ENCODE measurements around the gene GSDMA.

GSDMA gene

DNA sequence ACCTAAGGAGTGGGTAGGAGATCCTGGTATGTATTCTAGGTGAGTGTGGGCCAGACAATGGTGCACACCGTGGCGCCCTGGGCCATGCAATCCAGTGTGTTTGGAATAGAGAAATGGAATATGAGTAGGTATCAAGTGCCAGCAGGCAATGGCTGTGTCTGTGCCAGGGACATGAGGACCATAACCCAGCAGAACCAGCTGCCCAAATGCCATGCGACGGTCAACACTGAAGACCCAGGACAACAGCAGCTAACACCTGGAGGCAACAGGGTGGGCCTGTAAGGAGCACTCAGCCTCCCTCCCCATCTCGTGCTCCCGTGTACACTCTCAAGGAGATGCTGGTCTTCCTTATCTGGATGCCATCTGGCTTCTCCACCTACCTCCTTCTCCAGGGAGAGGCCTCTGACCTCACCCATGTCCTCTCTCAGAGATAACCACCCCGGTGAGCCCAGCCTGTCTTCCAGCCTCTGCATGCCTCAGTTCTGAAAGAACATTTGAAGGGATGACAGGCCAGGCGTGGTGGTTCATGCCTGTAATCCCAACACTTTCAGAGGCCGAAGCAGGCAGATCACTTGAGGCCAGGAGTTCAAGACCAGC, 43.6 kb upstream of the GSDMA start:
- peaks cover 51 to 65% of the 10 kb centered on the region in 2 experiments for H3K36me3 ChIP-seq (ENCODE audit: control insufficient read depth in 1 of 2, insufficient read depth in 2 of 2, low read depth in 1 of 2, low read length in 2 of 2)
- no peak overlapping the region for H2BK12ac ChIP-seq (ENCODE audit: low read length in 2 of 2)
- H3K4me1 ChIP-seq (ENCODE audit: control insufficient read depth, insufficient read depth, low read depth, low read length) = peaks cover 5% of the 10 kb centered on the region
- no peak overlapping the region for H3K18ac ChIP-seq (ENCODE audit: low read depth in 1 of 2, low read length in 2 of 2)
- 97% methylated on average over 9 of the region's 9 CpGs for WGBS
- H2AFZ ChIP-seq (ENCODE audit: low read depth, low read length) = no peak overlapping the region
- no peak overlapping the region for H4K91ac ChIP-seq (ENCODE audit: low read length)
- H3K4me3 ChIP-seq (ENCODE audit: insufficient read depth in 1 of 2, low read depth in 1 of 2, low read length in 2 of 2) = no peak overlapping the region
- H2BK5ac ChIP-seq (ENCODE audit: low read depth, low read length, poor library complexity, severe bottlenecking) = no peak overlapping the region
- no peak overlapping the region for H3K27ac ChIP-seq (ENCODE audit: low read length, poor library complexity, severe bottlenecking)
- H3K14ac ChIP-seq (ENCODE audit: low read length in 2 of 2) = no peak overlapping the region
- no peak overlapping the region for H3K4me2 ChIP-seq (ENCODE audit: low read length, poor library complexity, severe bottlenecking)
- H3K27me3 ChIP-seq (ENCODE audit: control insufficient read depth in 1 of 2, insufficient read depth in 1 of 2, low read length in 2 of 2) = no peaks in the 10 kb centered on the region
- no peaks in the 10 kb centered on the region for H3K9me3 ChIP-seq (ENCODE audit: control insufficient read depth, low read length)
- no peak overlapping the region for H2BK15ac ChIP-seq (ENCODE audit: low read depth, poor library complexity, severe bottlenecking)
- DNase-seq = no peak
- no peak overlapping the region for H3K9ac ChIP-seq (ENCODE audit: low read length)
- no peak overlapping the region for H3K4ac ChIP-seq (ENCODE audit: low read depth in 1 of 2, low read length in 2 of 2)
- no peak overlapping the region for H4K8ac ChIP-seq (ENCODE audit: low read length)
- H3K23ac ChIP-seq (ENCODE audit: low read length in 2 of 2) = no peak overlapping the region
- H2BK120ac ChIP-seq (ENCODE audit: low read depth, low read length) = no peak overlapping the region
- peaks cover 33% of the 10 kb centered on the region for H3K79me1 ChIP-seq (replicated peaks; ENCODE audit: low read length, poor library complexity, severe bottlenecking)
- no peak overlapping the region for H2AK5ac ChIP-seq (ENCODE audit: low read length, severe bottlenecking)

DNA sequence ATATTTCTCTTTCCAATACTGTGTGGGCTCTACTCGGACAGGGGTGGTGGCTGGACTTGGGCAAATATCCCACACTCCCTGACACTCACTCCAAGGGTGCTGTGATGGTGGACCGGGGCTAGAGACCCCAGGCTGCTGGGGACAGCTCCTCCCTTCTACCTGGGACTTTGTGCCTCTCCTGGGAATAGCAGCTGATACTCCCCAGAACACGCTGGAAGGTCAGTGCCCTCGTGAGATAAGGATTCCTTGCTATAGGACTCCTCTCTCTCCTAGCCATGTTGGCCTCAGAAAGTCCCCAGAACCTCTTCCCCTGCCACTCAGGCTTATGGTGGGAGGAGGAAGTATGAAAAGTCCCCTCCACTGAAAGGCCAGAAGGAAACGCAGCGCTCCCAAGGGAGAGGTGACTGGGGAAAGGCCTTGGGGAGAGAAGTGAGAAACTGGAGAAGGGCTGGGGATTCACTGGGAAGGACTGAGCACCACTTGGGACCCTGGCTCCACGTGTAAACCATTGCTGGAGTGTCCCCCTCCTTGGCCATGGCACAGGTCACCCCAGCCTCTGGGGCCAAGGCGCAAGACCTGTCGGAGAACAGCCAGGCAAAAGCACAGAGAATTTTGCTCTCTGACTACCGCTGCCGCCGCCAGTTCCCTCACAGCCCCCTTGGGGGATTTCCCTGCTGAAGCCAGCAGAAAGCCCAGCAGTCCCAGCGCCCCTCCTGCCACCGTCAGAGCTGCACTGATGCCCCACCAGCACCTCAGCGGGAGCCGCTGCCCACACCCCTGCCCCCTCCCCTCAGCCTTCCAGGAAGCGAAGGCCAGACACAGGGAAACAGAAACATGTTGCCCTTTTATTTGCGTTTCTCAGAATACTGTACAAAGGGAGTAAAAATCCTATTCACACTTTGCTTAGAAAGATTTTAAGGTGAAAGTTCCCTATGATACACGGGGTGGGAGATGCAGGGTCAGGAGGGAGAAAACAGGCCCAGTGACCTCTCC, 42.3 kb upstream of the GSDMA start:
- H2BK120ac ChIP-seq (ENCODE audit: low read depth, low read length) = no peak overlapping the region
- H3K79me1 ChIP-seq (replicated peaks; ENCODE audit: low read length, poor library complexity, severe bottlenecking) = peaks cover 44% of the 10 kb centered on the region
- 90% methylated on average over 17 of the region's 19 CpGs for WGBS
- no peak overlapping the region for H2BK12ac ChIP-seq (ENCODE audit: low read length in 2 of 2)
- H2AFZ ChIP-seq (ENCODE audit: low read depth, low read length) = no peak overlapping the region
- H3K18ac ChIP-seq (ENCODE audit: low read depth in 1 of 2, low read length in 2 of 2) = no peak overlapping the region
- H4K8ac ChIP-seq (ENCODE audit: low read length) = no peak overlapping the region
- H3K9me3 ChIP-seq (ENCODE audit: control insufficient read depth, low read length) = no peaks in the 10 kb centered on the region
- H3K36me3 ChIP-seq (ENCODE audit: control insufficient read depth in 1 of 2, insufficient read depth in 2 of 2, low read depth in 1 of 2, low read length in 2 of 2) = peaks cover 51 to 64% of the 10 kb centered on the region in 2 experiments
- H3K14ac ChIP-seq (ENCODE audit: low read length in 2 of 2) = no peak overlapping the region
- no peak overlapping the region for H4K91ac ChIP-seq (ENCODE audit: low read length)
- H3K9ac ChIP-seq (ENCODE audit: low read length) = no peak overlapping the region
- no peak overlapping the region for H3K4me3 ChIP-seq (ENCODE audit: insufficient read depth in 1 of 2, low read depth in 1 of 2, low read length in 2 of 2)
- no peak overlapping the region for H2BK5ac ChIP-seq (ENCODE audit: low read depth, low read length, poor library complexity, severe bottlenecking)
- no peak overlapping the region for H2AK5ac ChIP-seq (ENCODE audit: low read length, severe bottlenecking)
- H3K23ac ChIP-seq (ENCODE audit: low read length in 2 of 2) = no peak overlapping the region
- no peak overlapping the region for H2BK15ac ChIP-seq (ENCODE audit: low read depth, poor library complexity, severe bottlenecking)
- H3K27ac ChIP-seq (ENCODE audit: low read length, poor library complexity, severe bottlenecking) = no peak overlapping the region
- peaks cover 15% of the 10 kb centered on the region for H3K4me1 ChIP-seq (ENCODE audit: control insufficient read depth, insufficient read depth, low read depth, low read length)
- no peak overlapping the region for H3K4ac ChIP-seq (ENCODE audit: low read depth in 1 of 2, low read length in 2 of 2)
- no peak overlapping the region for H3K4me2 ChIP-seq (ENCODE audit: low read length, poor library complexity, severe bottlenecking)
- H3K27me3 ChIP-seq (ENCODE audit: control insufficient read depth in 1 of 2, insufficient read depth in 1 of 2, low read length in 2 of 2) = no peaks in the 10 kb centered on the region
- no peak for DNase-seq

DNA sequence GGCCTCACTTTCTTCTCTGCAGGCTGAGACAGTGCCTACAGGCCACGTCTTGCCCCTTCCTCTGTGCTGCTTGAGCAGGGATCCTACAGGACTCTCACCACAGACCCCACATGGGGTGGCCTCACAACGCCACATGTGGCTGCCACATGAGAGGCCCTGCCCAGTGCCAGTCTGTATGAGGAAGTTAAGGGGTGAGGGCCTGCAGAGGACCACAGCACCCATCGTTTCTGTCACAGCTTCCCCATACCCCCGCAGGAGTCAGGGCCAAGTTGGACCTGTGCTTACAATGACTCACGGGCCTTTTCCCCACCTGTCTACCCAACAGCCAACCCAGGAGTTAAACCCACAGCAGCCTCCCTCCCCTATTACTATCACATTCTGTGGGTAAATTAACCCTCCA, 41.5 kb upstream of the GSDMA start:
- Histone ChIP-seq H3K4me2 (ENCODE audit: low read length, poor library complexity, severe bottlenecking) (no peak overlapping the region), H2BK15ac (ENCODE audit: low read depth, poor library complexity, severe bottlenecking) (no peak overlapping the region), H3K9me3 (ENCODE audit: control insufficient read depth, low read length) (no peaks in the 10 kb centered on the region)

DNA sequence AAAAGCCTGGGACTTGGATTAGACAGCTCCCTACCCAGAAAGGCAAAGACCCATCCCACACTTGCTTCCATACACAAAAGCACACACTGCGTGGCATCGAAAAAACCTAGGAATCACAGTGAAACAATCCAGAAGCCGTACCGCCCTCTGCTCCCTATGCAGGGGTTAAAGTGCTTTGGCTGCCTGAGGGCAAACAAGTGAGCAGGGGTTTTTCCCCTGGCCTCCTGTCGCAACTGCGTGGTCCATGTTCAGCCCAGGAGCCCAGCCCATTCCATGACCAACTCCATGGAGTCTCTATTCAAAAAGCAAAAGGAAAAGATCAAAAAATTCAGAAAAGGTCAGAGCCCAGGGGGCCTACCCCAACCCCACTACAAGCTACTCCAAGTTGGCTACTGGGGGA, 40.8 kb upstream of the GSDMA start:
- H3K27ac ChIP-seq (ENCODE audit: low read length, poor library complexity, severe bottlenecking) = no peak overlapping the region
- H2AK5ac ChIP-seq (ENCODE audit: low read length, severe bottlenecking) = no peak overlapping the region
- no peak overlapping the region for H2BK15ac ChIP-seq (ENCODE audit: low read depth, poor library complexity, severe bottlenecking)
- H3K4me2 ChIP-seq (ENCODE audit: low read length, poor library complexity, severe bottlenecking) = no peak overlapping the region
- H2BK5ac ChIP-seq (ENCODE audit: low read depth, low read length, poor library complexity, severe bottlenecking) = no peak overlapping the region
- peaks cover 50% of the 10 kb centered on the region for H3K79me1 ChIP-seq (replicated peaks; ENCODE audit: low read length, poor library complexity, severe bottlenecking)
- no peaks in the 10 kb centered on the region for H3K27me3 ChIP-seq (ENCODE audit: control insufficient read depth in 1 of 2, insufficient read depth in 1 of 2, low read length in 2 of 2)
- peaks cover 24% of the 10 kb centered on the region for H3K4me1 ChIP-seq (ENCODE audit: control insufficient read depth, insufficient read depth, low read depth, low read length)
- no peak overlapping the region for H3K9ac ChIP-seq (ENCODE audit: low read length)
- no peak overlapping the region for H2BK12ac ChIP-seq (ENCODE audit: low read length in 2 of 2)
- H3K18ac ChIP-seq (ENCODE audit: low read depth in 1 of 2, low read length in 2 of 2) = no peak overlapping the region
- no peak overlapping the region for H4K91ac ChIP-seq (ENCODE audit: low read length)
- no peak for DNase-seq
- H3K4me3 ChIP-seq (ENCODE audit: insufficient read depth in 1 of 2, low read depth in 1 of 2, low read length in 2 of 2) = no peak overlapping the region
- WGBS = 99% methylated on average over 6 of the region's 6 CpGs
- no peak overlapping the region for H3K14ac ChIP-seq (ENCODE audit: low read length in 2 of 2)
- H3K36me3 ChIP-seq (ENCODE audit: control insufficient read depth in 1 of 2, insufficient read depth in 2 of 2, low read depth in 1 of 2, low read length in 2 of 2) = peaks cover 51 to 58% of the 10 kb centered on the region in 2 experiments
- no peak overlapping the region for H3K23ac ChIP-seq (ENCODE audit: low read length in 2 of 2)
- H3K4ac ChIP-seq (ENCODE audit: low read depth in 1 of 2, low read length in 2 of 2) = no peak overlapping the region
- H2AFZ ChIP-seq (ENCODE audit: low read depth, low read length) = no peak overlapping the region
- H4K8ac ChIP-seq (ENCODE audit: low read length) = no peak overlapping the region
- H2BK120ac ChIP-seq (ENCODE audit: low read depth, low read length) = no peak overlapping the region
- H3K9me3 ChIP-seq (ENCODE audit: control insufficient read depth, low read length) = no peaks in the 10 kb centered on the region

More for the DNA sequence above, 41.5 kb upstream of the GSDMA start:
- peaks cover 21% of the 10 kb centered on the region for H3K4me1 ChIP-seq (ENCODE audit: control insufficient read depth, insufficient read depth, low read depth, low read length)
- H2BK120ac ChIP-seq (ENCODE audit: low read depth, low read length) = no peak overlapping the region
- WGBS = 93% methylated on average over 4 of the region's 5 CpGs
- H2BK5ac ChIP-seq (ENCODE audit: low read depth, low read length, poor library complexity, severe bottlenecking) = no peak overlapping the region
- H3K9ac ChIP-seq (ENCODE audit: low read length) = no peak overlapping the region
- no peak overlapping the region for H3K4me3 ChIP-seq (ENCODE audit: insufficient read depth in 1 of 2, low read depth in 1 of 2, low read length in 2 of 2)
- H3K27ac ChIP-seq (ENCODE audit: low read length, poor library complexity, severe bottlenecking) = no peak overlapping the region
- no peak overlapping the region for H2BK12ac ChIP-seq (ENCODE audit: low read length in 2 of 2)
- H3K27me3 ChIP-seq (ENCODE audit: control insufficient read depth in 1 of 2, insufficient read depth in 1 of 2, low read length in 2 of 2) = no peaks in the 10 kb centered on the region
- H3K36me3 ChIP-seq (ENCODE audit: control insufficient read depth in 1 of 2, insufficient read depth in 2 of 2, low read depth in 1 of 2, low read length in 2 of 2) = peaks cover 51 to 64% of the 10 kb centered on the region in 2 experiments
- H3K18ac ChIP-seq (ENCODE audit: low read depth in 1 of 2, low read length in 2 of 2) = no peak overlapping the region
- no peak overlapping the region for H4K91ac ChIP-seq (ENCODE audit: low read length)
- DNase-seq = no peak
- no peak overlapping the region for H3K4ac ChIP-seq (ENCODE audit: low read depth in 1 of 2, low read length in 2 of 2)
- H3K23ac ChIP-seq (ENCODE audit: low read length in 2 of 2) = no peak overlapping the region
- no peak overlapping the region for H4K8ac ChIP-seq (ENCODE audit: low read length)
- H3K79me1 ChIP-seq (replicated peaks; ENCODE audit: low read length, poor library complexity, severe bottlenecking) = peaks cover 50% of the 10 kb centered on the region
- H2AFZ ChIP-seq (ENCODE audit: low read depth, low read length) = no peak overlapping the region
- H3K14ac ChIP-seq (ENCODE audit: low read length in 2 of 2) = no peak overlapping the region
- no peak overlapping the region for H2AK5ac ChIP-seq (ENCODE audit: low read length, severe bottlenecking)
